KOPT-K1 (cell line): ENCODE measurements around the gene LACTBL1.
"Not testable (repeated sequence)": the region's sequence is repeated elsewhere in the genome, so short reads cannot be mapped to it uniquely, and the experiment has no call there.

Experiments
- H3K27ac ChIP-seq: fragments of 200-600 bp; sonication (generic); 2 replicates; pipeline ENCODE4 v1.5.1; 2016; ENCODE audit warnings: antibody characterized with exemption, mild to moderate bottlenecking, low read depth, low read length; ENCODE audit not compliant: poor library complexity, severe bottlenecking
- H3K36me3 ChIP-seq: fragments of 200-600 bp; sonication (generic); 2 replicates; pipeline ENCODE4 v1.5.1; 2017; ENCODE audit warnings: antibody characterized with exemption, mild to moderate bottlenecking, low read length, moderate library complexity; ENCODE audit not compliant: insufficient read depth
- H3K9me3 ChIP-seq: fragments of 200-600 bp; sonication (generic); 2 replicates; pipeline ENCODE4 v1.5.1; 2017; ENCODE audit warnings: antibody characterized with exemption, low read length, mild to moderate bottlenecking; ENCODE audit not compliant: insufficient read depth, poor library complexity, severe bottlenecking

Gene LACTBL1, protein sequence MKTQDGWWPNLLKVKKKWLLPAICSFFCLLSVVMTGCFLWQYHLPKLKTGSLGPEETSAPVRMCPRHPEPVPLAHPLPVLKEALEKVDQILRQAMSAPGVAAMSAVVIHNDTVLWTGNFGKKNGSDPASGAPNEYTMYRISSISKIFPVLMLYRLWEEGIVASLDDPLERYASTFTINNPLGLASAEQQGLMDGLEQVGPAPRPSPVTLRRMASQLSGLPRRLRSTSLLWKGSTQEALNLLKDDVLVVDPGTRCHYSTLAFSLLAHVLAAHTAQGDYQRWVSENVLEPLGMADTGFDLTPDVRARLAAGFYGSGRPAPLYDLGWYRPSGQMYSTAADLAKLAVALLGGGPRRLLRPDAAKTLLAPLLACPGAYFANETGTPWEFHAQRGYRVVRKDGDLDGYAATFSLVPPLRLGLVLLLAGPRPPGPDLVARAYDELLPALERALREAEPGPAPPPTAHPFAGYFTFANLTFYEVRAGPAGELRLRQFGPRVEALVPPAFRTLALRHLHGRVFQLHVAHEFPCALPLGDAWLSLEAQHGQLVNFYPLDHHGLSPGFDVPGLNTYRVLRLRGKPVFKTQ

GRCh38 chr1:22972760-22973159 lies at the start of gene LACTBL1:
Gene LACTBL1, minus strand, starts transcription at chr1:22972866. Its CDS starts 550 bp downstream, at chr1:22972316.
- no peaks in the 10 kb centered on the region for H3K9me3 ChIP-seq
- no peak within 1 kb of the TSS for H3K27ac ChIP-seq
- no peaks in the 10 kb centered on the region for H3K36me3 ChIP-seq

DNA sequence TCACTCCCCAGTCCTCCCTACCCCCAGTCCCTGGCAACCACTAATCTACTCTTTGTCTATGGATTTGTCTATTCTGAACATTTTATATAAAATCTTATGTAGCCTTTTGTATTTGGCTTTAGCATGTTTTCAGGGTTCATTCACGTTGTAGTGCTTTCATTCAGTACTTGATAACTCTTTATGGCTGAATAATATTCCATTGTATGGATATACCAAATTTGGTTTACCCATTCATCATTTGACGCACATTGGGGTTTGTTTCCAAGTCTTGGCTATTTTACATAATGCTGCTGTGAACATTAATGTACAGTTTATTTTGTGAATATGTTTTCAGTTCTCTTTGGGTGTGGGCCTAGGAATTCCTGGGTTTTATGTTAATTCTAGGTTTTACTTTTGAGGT lies 49.2 kb upstream of the LACTBL1 start:
- Histone ChIP-seq H3K9me3 (peaks cover 24% of the 10 kb centered on the region), H3K27ac (no peak overlapping the region), H3K36me3 (peaks cover 24% of the 10 kb centered on the region; the same call in 1 of the 2 replicates)

DNA sequence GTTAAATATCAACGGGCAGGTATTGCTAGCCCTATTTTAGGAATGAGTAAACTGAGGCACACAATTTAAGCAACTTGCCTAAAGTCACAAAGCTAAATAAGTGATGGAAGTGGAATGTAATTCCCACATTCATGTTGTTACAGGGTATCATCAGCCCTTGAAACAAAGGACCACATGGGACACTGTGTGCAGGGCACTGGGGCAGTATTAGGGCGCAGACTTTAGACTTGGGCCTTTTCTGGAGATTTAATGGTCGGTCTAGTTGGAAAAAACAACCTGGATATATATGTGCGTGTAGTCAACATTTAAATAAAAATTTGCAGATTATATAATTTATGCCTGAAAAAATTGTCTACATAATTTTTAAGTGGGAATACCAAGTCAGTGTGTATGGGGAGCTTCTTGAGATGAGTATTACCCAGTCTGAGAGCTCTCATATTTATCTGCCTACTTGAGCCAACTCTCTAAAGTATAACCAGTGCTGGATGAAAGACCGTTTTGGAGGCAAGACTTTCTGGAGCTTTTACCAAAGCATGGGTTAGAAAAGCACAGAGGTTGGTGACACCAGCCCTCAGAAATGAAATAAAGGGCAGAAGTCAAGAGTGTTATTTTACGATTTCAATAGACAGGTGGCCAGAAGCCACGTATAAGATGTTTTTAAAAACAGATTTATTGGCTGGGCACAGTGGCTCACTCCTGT lies 48.2 kb upstream of the LACTBL1 start:
- H3K36me3 ChIP-seq = peaks cover 24% of the 10 kb centered on the region; the same call in 1 of the 2 replicates
- H3K9me3 ChIP-seq = peaks cover 24% of the 10 kb centered on the region
- peak overlapping the region; percentile 92 for H3K27ac ChIP-seq

DNA sequence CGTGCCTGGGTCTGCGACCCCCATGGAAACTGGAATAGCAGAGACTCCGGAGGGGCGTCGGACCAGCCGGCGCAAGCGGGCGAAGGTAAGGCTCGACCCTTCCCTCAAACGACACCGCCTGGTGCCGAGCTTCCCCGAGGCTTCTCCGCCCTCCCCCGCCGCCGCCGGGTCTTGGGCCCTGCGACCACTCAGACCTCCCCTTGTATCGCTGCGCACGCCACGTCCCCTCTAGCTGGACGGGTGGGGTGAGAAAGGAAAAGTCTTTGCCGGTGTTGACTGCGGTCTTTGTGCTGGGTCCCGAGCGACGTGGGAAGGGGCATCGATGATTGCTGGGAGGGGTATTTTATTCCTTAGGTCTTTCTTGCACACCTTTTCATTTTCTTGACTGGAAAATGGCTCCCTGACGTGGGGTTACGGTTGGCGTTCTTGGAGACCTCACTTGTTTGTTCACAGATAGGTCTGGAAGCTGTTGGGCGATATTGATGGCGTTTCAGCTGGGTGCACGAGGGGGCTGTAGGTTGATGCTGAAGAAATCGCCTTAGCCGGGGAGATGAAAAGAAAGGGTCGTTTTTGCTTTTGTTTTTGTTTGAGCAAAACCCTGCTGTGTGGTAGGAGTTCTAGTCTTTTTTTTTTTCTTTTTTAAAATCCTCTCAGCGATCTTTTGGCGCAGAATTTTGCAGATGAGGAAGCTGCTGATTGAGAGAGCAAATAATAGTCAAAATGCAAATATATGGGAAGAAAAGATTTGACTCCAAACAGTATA lies 47.4 kb upstream of the LACTBL1 start:
- Histone ChIP-seq H3K27ac (peak overlapping the region; percentile 92), H3K36me3 (peaks cover 24% of the 10 kb centered on the region; the same call in 1 of the 2 replicates), H3K9me3 (peaks cover 24% of the 10 kb centered on the region)

- peak within 1 kb of the TSS; percentile 92 for H3K27ac ChIP-seq
- peaks cover 24% of the 10 kb centered on the region for H3K9me3 ChIP-seq
- peaks cover 24% of the 10 kb centered on the region; the same call in 1 of the 2 replicates for H3K36me3 ChIP-seq
Observed at GRCh38 chr1:23019094-23019862, 46.6 kb upstream of the LACTBL1 start, which contains the start of gene KDM1A. Gene KDM1A, plus strand, starts transcription at chr1:23019468. Its CDS starts 129 bp downstream, at chr1:23019597.

DNA sequence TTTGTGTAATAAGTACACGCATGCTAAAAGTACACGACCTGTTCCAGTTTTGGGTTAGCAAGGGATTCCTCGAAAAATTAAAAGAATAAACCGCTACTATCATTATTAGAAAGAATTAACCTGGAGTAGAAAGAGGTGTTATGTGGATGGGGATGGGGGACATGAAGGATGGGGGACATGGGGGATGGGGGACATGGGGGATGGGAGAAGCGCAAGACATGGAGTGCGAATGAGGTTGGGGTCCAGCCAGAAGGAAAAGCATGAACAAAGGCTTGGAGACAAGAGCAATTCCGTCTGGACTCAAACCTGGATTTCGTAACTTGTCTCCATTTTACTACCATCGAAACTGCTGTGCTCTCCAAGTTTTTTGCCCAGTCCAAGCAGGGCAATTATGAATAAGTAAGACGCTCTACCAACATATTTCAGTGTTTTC lies 46.0 kb upstream of the LACTBL1 start:
- peak overlapping the region; percentile 92 for H3K27ac ChIP-seq
- H3K9me3 ChIP-seq = peaks cover 23% of the 10 kb centered on the region

DNA sequence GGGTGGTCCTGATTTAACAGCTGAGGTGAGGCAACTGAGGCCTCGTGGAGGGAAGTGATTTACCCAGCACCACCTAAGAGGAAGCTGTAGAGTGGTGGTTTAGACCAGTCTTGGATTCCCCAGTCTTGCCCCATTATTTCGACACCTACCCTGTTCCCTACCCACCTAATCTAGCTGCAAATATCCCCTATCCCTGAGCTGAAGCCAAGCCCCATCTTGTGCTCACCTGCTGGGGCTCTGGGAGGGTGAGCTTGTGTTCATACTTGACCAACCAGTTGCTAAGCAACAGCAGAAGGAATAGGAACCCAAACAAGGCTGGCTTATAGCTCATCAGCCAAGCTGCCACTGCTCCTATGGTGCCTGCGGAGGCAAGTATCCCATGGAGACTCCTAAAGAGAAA lies 41.0 kb upstream of the LACTBL1 start:
- Histone ChIP-seq H3K36me3 (no peaks in the 10 kb centered on the region), H3K27ac (no peak overlapping the region), H3K9me3 (no peaks in the 10 kb centered on the region)

More for the DNA sequence above, 46.0 kb upstream of the LACTBL1 start:
- peaks cover 21% of the 10 kb centered on the region; the same call in 1 of the 2 replicates for H3K36me3 ChIP-seq

GRCh38 chr1:23010025-23010424 lies 37.4 kb upstream of the LACTBL1 start:
- not testable (repeated sequence) for H3K27ac ChIP-seq, H3K9me3 ChIP-seq, H3K36me3 ChIP-seq

DNA sequence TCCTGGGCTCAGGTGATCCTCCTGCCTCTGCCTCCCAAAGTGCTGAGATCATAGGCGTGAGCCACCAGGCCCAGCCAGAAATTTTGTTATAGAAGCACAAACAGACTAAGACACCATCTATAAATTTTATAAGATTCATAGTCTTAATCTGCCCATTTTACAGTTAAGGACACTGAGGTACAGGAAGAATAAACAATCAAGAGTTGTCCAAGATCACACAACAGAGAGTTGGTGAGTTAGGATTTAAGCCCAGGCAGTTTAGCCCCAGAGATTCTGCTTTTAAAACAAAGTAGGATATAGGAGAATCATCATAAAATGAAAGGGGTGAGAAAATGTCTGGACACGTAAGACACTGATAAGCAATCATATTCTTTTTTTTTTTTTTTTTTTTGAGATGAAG lies 36.2 kb upstream of the LACTBL1 start:
- H3K9me3 ChIP-seq = no peaks in the 10 kb centered on the region
- H3K27ac ChIP-seq = no peak overlapping the region
- no peaks in the 10 kb centered on the region for H3K36me3 ChIP-seq

DNA sequence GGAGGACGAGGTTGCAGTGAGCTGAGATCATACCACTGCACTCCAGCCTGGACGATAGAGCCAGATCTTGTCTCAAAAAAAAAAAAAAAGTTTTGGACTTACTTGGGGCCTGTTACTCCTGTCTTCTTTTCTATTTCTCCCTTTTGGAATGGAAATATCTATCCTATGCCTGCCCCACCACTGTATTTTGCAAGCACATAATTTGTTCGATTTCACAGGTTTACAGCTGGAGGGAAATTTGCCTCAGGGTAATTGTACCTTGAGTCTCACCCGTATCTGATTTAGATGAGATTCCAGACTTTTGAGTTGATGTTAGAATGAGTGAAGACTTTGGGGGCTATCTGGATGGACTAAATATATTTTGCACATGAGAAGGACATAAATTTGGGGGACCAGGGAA lies 34.4 kb upstream of the LACTBL1 start:
- no peak overlapping the region for H3K27ac ChIP-seq
- H3K9me3 ChIP-seq = no peaks in the 10 kb centered on the region
- no peaks in the 10 kb centered on the region for H3K36me3 ChIP-seq

DNA sequence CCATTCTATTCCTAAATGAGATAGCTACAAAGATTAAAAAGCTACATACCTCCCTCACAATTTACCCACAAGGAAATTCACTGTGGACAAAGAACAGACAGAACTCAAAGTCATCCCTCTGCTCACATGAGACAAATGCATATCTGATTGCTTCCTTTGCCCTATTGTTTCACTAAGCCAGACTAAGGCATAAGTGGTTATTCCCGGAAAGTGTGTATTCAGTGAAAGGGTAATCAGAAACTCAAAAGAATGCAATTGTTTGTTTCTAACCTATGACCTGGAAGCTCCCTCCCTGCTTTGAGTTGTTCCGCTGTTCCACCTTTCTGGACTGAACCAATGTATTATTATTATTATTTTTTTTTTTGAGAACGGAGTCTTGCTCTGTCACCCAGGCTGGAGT lies 32.1 kb upstream of the LACTBL1 start:
- H3K27ac ChIP-seq, H3K36me3 ChIP-seq, H3K9me3 ChIP-seq: not testable (repeated sequence)

DNA sequence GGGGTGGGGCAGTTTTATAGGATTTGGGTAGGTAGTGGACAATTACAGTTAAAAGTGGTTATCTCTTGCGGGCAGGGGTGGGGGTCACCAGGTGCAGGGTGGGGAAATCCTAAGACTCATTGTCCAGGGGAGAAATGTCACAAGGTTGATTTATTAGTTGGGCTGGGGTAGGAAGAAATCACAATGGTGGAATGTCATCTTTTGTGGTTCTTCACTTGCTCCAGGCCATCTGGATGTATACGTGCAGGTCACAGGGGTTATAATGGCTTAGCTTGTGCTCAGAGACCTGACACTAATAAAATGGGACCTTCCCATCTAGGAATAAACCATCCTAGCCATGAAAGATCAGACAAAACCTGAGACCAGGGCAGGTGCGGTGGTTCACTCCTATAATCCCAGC lies 31.4 kb upstream of the LACTBL1 start:
- no peaks in the 10 kb centered on the region for H3K36me3 ChIP-seq
- no peak overlapping the region for H3K27ac ChIP-seq
- H3K9me3 ChIP-seq = no peaks in the 10 kb centered on the region

- H3K9me3 ChIP-seq, H3K36me3 ChIP-seq, H3K27ac ChIP-seq: not testable (repeated sequence)
Observed at GRCh38 chr1:23002218-23002617, 29.6 kb upstream of the LACTBL1 start.

GRCh38 chr1:23000133-23000532 lies 27.5 kb upstream of the LACTBL1 start:
- not testable (repeated sequence) for H3K27ac ChIP-seq, H3K36me3 ChIP-seq
- H3K9me3 ChIP-seq = peaks cover 16% of the 10 kb centered on the region
